ES-I3 (cell line): ENCODE data around the gene TRAF2.
A peak's percentile ranks its signal among the peaks of the same experiment; 100 is the strongest.

Source experiments
- H3K36me3 ChIP-seq: 2 replicates; pipeline ENCODE4 v1.6.1; 2013; ENCODE audit warnings: mild to moderate bottlenecking, low read length, control low read depth, moderate library complexity; ENCODE audit not compliant: insufficient read depth
- H3K4me1 ChIP-seq: 2 replicates; pipeline ENCODE4 v1.6.1; 2013; ENCODE audit warnings: mild to moderate bottlenecking, control low read depth, low read length; ENCODE audit not compliant: insufficient read depth
- H3K9ac ChIP-seq: 2 replicates; pipeline ENCODE4 v1.6.1; 2013; ENCODE audit warnings: low read depth, mild to moderate bottlenecking, low read length, moderate library complexity
- H3K9me3 ChIP-seq: 2 replicates; pipeline ENCODE4 v1.6.1; 2013; ENCODE audit warnings: mild to moderate bottlenecking, low read length, moderate library complexity; ENCODE audit not compliant: control insufficient read depth, insufficient read depth

Gene TRAF2

GRCh38 chr9:136961279-136962065 is 75.2 kb downstream of the TRAF2 start:
- Histone ChIP-seq H3K36me3 (no peaks in the 10 kb centered on the region), H3K4me1 (peaks cover 11% of the 10 kb centered on the region), H3K9ac (no peak overlapping the region), H3K9me3 (no peaks in the 10 kb centered on the region)

GRCh38 chr9:136962163-136962562 is 75.8 kb downstream of the TRAF2 start:
- H3K9me3 ChIP-seq = no peaks in the 10 kb centered on the region
- peaks cover 11% of the 10 kb centered on the region for H3K4me1 ChIP-seq
- no peak overlapping the region for H3K9ac ChIP-seq
- no peaks in the 10 kb centered on the region for H3K36me3 ChIP-seq

GRCh38 chr9:136962701-136963248 is 76.5 kb downstream of the TRAF2 start:
- Histone ChIP-seq H3K36me3 (no peaks in the 10 kb centered on the region), H3K9ac (no peak overlapping the region), H3K9me3 (no peaks in the 10 kb centered on the region), H3K4me1 (peaks cover 11% of the 10 kb centered on the region)

- Histone ChIP-seq H3K9ac (no peak overlapping the region), H3K9me3 (no peaks in the 10 kb centered on the region), H3K36me3 (no peaks in the 10 kb centered on the region), H3K4me1 (peaks cover 11% of the 10 kb centered on the region)
These were observed 77.0 kb downstream of the TRAF2 start for GRCh38 chr9:136963341-136963740.

GRCh38 chr9:136963751-136964150 is 77.4 kb downstream of the TRAF2 start:
- no peak overlapping the region for H3K9ac ChIP-seq

GRCh38 chr9:136964171-136964689 is 77.9 kb downstream of the TRAF2 start:
- Histone ChIP-seq H3K36me3 (no peaks in the 10 kb centered on the region), H3K9ac (no peak overlapping the region), H3K9me3 (no peaks in the 10 kb centered on the region), H3K4me1 (peaks cover 11% of the 10 kb centered on the region)

More at GRCh38 chr9:136963751-136964150, 77.4 kb downstream of the TRAF2 start:
- Histone ChIP-seq H3K4me1 (peaks cover 11% of the 10 kb centered on the region), H3K9me3 (no peaks in the 10 kb centered on the region), H3K36me3 (no peaks in the 10 kb centered on the region)

GRCh38 chr9:136964833-136965422 is 78.6 kb downstream of the TRAF2 start:
- Histone ChIP-seq H3K9me3 (no peaks in the 10 kb centered on the region), H3K4me1 (peaks cover 11% of the 10 kb centered on the region), H3K36me3 (no peaks in the 10 kb centered on the region), H3K9ac (no peak overlapping the region)

GRCh38 chr9:136965771-136966484 is 79.6 kb downstream of the TRAF2 start:
- no peaks in the 10 kb centered on the region for H3K36me3 ChIP-seq
- H3K4me1 ChIP-seq = peaks cover 11% of the 10 kb centered on the region
- no peaks in the 10 kb centered on the region for H3K9me3 ChIP-seq
- peak overlapping the region; percentile 22; the same call in 1 of the 2 replicates for H3K9ac ChIP-seq

GRCh38 chr9:136968333-136969127 is 82.2 kb downstream of the TRAF2 start:
- H3K9me3 ChIP-seq = no peaks in the 10 kb centered on the region
- H3K9ac ChIP-seq = no peak overlapping the region
- peaks cover 11% of the 10 kb centered on the region for H3K4me1 ChIP-seq
- no peaks in the 10 kb centered on the region for H3K36me3 ChIP-seq

GRCh38 chr9:136969150-136969549 is 82.8 kb downstream of the TRAF2 start:
- Histone ChIP-seq H3K4me1 (peaks cover 11% of the 10 kb centered on the region), H3K9me3 (no peaks in the 10 kb centered on the region), H3K9ac (no peak overlapping the region), H3K36me3 (no peaks in the 10 kb centered on the region)

GRCh38 chr9:136969774-136970173 is 83.5 kb downstream of the TRAF2 start:
- no peaks in the 10 kb centered on the region for H3K9me3 ChIP-seq
- peaks cover 8% of the 10 kb centered on the region for H3K4me1 ChIP-seq
- H3K36me3 ChIP-seq = no peaks in the 10 kb centered on the region
- no peak overlapping the region for H3K9ac ChIP-seq

- Histone ChIP-seq H3K4me1 (peaks cover 7% of the 10 kb centered on the region; the same call in 1 of the 2 replicates), H3K9ac (no peak overlapping the region), H3K9me3 (no peaks in the 10 kb centered on the region), H3K36me3 (no peaks in the 10 kb centered on the region)
These were observed 84.0 kb downstream of the TRAF2 start for GRCh38 chr9:136970361-136970760.

GRCh38 chr9:136971746-136972145 is 85.4 kb downstream of the TRAF2 start:
- no peaks in the 10 kb centered on the region for H3K9me3 ChIP-seq
- no peaks in the 10 kb centered on the region for H3K4me1 ChIP-seq
- no peak overlapping the region for H3K9ac ChIP-seq
- H3K36me3 ChIP-seq = no peaks in the 10 kb centered on the region

- H3K9ac ChIP-seq = no peak overlapping the region
- no peaks in the 10 kb centered on the region for H3K36me3 ChIP-seq
- H3K9me3 ChIP-seq = no peaks in the 10 kb centered on the region
- H3K4me1 ChIP-seq = peaks cover 3% of the 10 kb centered on the region; the same call in 1 of the 2 replicates
These were observed 86.0 kb downstream of the TRAF2 start for GRCh38 chr9:136972335-136972734.
